ENCODE measurements around the gene LRG1.

DNA sequence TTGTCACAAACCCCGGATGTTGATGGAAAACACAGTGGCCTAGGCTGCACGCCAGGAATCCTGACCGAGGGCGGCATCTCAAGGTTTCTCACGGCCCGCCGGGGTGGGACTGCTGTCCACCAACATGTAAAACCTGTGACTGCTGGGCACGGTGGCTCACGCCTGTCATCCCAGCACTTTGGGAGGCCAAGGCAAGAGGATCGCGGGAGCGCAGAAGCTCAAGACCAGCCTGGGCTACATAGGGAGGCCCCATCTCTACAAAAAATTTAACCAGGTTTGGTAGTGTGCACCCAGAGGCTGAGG lies 32.7 kb downstream of the LRG1 start:
- TF ChIP-seq POLR2AphosphoS5 (IDR thresholded peaks at IDR 0.05; ENCODE audit: low read depth): no peak
- TF ChIP-seq, protein P1, sequence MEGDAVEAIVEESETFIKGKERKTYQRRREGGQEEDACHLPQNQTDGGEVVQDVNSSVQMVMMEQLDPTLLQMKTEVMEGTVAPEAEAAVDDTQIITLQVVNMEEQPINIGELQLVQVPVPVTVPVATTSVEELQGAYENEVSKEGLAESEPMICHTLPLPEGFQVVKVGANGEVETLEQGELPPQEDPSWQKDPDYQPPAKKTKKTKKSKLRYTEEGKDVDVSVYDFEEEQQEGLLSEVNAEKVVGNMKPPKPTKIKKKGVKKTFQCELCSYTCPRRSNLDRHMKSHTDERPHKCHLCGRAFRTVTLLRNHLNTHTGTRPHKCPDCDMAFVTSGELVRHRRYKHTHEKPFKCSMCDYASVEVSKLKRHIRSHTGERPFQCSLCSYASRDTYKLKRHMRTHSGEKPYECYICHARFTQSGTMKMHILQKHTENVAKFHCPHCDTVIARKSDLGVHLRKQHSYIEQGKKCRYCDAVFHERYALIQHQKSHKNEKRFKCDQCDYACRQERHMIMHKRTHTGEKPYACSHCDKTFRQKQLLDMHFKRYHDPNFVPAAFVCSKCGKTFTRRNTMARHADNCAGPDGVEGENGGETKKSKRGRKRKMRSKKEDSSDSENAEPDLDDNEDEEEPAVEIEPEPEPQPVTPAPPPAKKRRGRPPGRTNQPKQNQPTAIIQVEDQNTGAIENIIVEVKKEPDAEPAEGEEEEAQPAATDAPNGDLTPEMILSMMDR (IDR thresholded peaks at IDR 0.05; ENCODE audit: insufficient read depth, low read length): no peak
- TF ChIP-seq, protein P2, sequence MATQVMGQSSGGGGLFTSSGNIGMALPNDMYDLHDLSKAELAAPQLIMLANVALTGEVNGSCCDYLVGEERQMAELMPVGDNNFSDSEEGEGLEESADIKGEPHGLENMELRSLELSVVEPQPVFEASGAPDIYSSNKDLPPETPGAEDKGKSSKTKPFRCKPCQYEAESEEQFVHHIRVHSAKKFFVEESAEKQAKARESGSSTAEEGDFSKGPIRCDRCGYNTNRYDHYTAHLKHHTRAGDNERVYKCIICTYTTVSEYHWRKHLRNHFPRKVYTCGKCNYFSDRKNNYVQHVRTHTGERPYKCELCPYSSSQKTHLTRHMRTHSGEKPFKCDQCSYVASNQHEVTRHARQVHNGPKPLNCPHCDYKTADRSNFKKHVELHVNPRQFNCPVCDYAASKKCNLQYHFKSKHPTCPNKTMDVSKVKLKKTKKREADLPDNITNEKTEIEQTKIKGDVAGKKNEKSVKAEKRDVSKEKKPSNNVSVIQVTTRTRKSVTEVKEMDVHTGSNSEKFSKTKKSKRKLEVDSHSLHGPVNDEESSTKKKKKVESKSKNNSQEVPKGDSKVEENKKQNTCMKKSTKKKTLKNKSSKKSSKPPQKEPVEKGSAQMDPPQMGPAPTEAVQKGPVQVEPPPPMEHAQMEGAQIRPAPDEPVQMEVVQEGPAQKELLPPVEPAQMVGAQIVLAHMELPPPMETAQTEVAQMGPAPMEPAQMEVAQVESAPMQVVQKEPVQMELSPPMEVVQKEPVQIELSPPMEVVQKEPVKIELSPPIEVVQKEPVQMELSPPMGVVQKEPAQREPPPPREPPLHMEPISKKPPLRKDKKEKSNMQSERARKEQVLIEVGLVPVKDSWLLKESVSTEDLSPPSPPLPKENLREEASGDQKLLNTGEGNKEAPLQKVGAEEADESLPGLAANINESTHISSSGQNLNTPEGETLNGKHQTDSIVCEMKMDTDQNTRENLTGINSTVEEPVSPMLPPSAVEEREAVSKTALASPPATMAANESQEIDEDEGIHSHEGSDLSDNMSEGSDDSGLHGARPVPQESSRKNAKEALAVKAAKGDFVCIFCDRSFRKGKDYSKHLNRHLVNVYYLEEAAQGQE (IDR thresholded peaks at IDR 0.05; ENCODE audit: insufficient replicate concordance, low read depth): no peak
- TF ChIP-seq SPI1 (IDR thresholded peaks at IDR 0.05; ENCODE audit: borderline replicate concordance, low read depth): no peak
